Measurements from ENCODE around the gene PHYKPL. TPM values are rescaled to one million over a fixed set of nuclear protein-coding genes. Genes with fewer than 3 reads are reported as not detected.

Gene PHYKPL
- total and polyA plus RNA-seq, 2 of the 13 experiments (the other 11 are each of a cell fraction or from before 2014, with no cell fraction given), result 18.0 to 78.6 TPM

GRCh38 chr5:178232124-178232919 is at the start of gene PHYKPL (continued):
- TF ChIP-seq CTCF (CRISPR knock-in tag; IDR thresholded peaks at IDR 0.05), result peak; percentile 18; the same call in 1 of the 2 replicates
- 0 out of 2 replicates have a peak, but pooled peaks have one; percentile 68 for TF ChIP-seq ZNF468 (CRISPR knock-in tag; IDR thresholded peaks at IDR 0.05)
- TF ChIP-seq ZNF550 (CRISPR knock-in tag; IDR thresholded peaks at IDR 0.05; ENCODE audit: borderline replicate concordance), result no peak
- TF ChIP-seq ZNF407 (CRISPR knock-in tag; IDR thresholded peaks at IDR 0.05; ENCODE audit: not compliant biosample characterization), result no peak
- no peak for TF ChIP-seq PCBP1 (IDR thresholded peaks at IDR 0.05; ENCODE audit: borderline replicate concordance, low read depth, low read length)
- 0 out of 2 replicates have a peak, but pooled peaks have one; percentile 28 for TF ChIP-seq MAF1 (CRISPR knock-in tag; IDR thresholded peaks at IDR 0.05; ENCODE audit: borderline replicate concordance)
- no peak for TF ChIP-seq MIER3 (CRISPR knock-in tag; IDR thresholded peaks at IDR 0.05; ENCODE audit: borderline replicate concordance)
- TF ChIP-seq ERF (CRISPR knock-in tag; IDR thresholded peaks at IDR 0.05), result peak; percentile 40; the same call in 1 of the 2 replicates
- TF ChIP-seq NFIC (IDR thresholded peaks at IDR 0.05; ENCODE audit: low read length), result no peak
- TF ChIP-seq ZNF576 (CRISPR knock-in tag; IDR thresholded peaks at IDR 0.05), result no peak
- TF ChIP-seq GATAD2A (CRISPR knock-in tag; IDR thresholded peaks at IDR 0.05), result no peak
- peak; percentile 12; the same call in 1 of the 2 replicates for TF ChIP-seq TFDP1 (CRISPR knock-in tag; IDR thresholded peaks at IDR 0.05; ENCODE audit: borderline replicate concordance)
- peak; percentile 4; the same call in 1 of the 2 replicates for TF ChIP-seq ZFP90 (CRISPR knock-in tag; IDR thresholded peaks at IDR 0.05; ENCODE audit: borderline replicate concordance)
- TF ChIP-seq, protein P1, sequence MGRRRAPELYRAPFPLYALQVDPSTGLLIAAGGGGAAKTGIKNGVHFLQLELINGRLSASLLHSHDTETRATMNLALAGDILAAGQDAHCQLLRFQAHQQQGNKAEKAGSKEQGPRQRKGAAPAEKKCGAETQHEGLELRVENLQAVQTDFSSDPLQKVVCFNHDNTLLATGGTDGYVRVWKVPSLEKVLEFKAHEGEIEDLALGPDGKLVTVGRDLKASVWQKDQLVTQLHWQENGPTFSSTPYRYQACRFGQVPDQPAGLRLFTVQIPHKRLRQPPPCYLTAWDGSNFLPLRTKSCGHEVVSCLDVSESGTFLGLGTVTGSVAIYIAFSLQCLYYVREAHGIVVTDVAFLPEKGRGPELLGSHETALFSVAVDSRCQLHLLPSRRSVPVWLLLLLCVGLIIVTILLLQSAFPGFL (CRISPR knock-in tag; IDR thresholded peaks at IDR 0.05), result no peak
- 0 out of 2 replicates have a peak, but pooled peaks have one; percentile 31 for TF ChIP-seq ZNF224 (CRISPR knock-in tag; IDR thresholded peaks at IDR 0.05)
- TF ChIP-seq KLF16 (CRISPR knock-in tag; IDR thresholded peaks at IDR 0.05), result peak in 1 of 2 experiments; percentile 60; a peak in 2 of 4 replicates
